Thyroid gland (tissue), 4 donors: Measurements from ENCODE around the gene ELF5.

Experiments used
- CTCF ChIP-seq, 6 experiments: fragments of 200-600 bp in 3 of 6; fragments of 450-650 bp in 3 of 6; sonication (generic) in 3 of 6; IDR thresholded peaks; one replicate each; pipeline ENCODE4 v1.5.1; 2016 to 2019; ENCODE audit warnings: antibody characterized with exemption in 6 of 6, mild to moderate bottlenecking in 2 of 6, inconsistent platforms in 1 of 6, moderate library complexity in 1 of 6
- POLR2A ChIP-seq, 2 donors: fragments of 450-650 bp; IDR thresholded peaks; one replicate each; pipeline ENCODE4 v1.6.1; 2017; ENCODE audit warnings: antibody characterized with exemption in 2 of 2, mild to moderate bottlenecking in 2 of 2, moderate library complexity in 1 of 2

- no peak for TF ChIP-seq POLR2A (IDR thresholded peaks at IDR 0.05)
- no peak for TF ChIP-seq CTCF (IDR thresholded peaks at IDR 0.05)
Observed at GRCh38 chr11:34521265-34521664, 7.7 kb upstream of the ELF5 start.
